Activated CD4-positive, alpha-beta T cell treated with anti-CD3 and anti-CD28 coated beads for 36 hours (primary cell): ENCODE data around the gene ERN1. TPM values are rescaled to one million over a fixed set of nuclear protein-coding genes. Genes with fewer than 3 reads are reported as not detected.

Source experiments
- ATAC-seq: fragments of 200-7000 bp; cut with Tn5 transposase; one replicate; pipeline ENCODE4 v1.10.0; 2021; ENCODE audit warnings: mild to moderate bottlenecking, moderate library complexity
- CTCF ChIA-PET: fragments of 350-600 bp; sonication (Branson Sonifier 250); formaldehyde crosslinking; loops from one replicate; lab custom pipeline; 2021; ENCODE audit warnings: antibody characterized with exemption; lab: Charles Lee
- POLR2A ChIA-PET: fragments of 350-600 bp; sonication (Branson Sonifier 250); formaldehyde crosslinking; loops from one replicate; lab custom pipeline; 2021; ENCODE audit warnings: antibody characterized with exemption, inconsistent platforms; lab: Charles Lee
- DNase-seq: peaks from one replicate; pipeline ENCODE4 v3.0.0-alpha.2; 2020
- H3K27ac Mint-ChIP-seq: one replicate; pipeline ENCODE4 v1.8.0; 2021; ENCODE audit warnings: mixed read lengths
- H3K27me3 Mint-ChIP-seq: one replicate; pipeline ENCODE4 v1.8.0; 2021; ENCODE audit warnings: mixed read lengths
- H3K36me3 Mint-ChIP-seq: one replicate; pipeline ENCODE4 v1.8.0; 2021; ENCODE audit warnings: low read depth, mixed read lengths
- H3K4me1 Mint-ChIP-seq: one replicate; pipeline ENCODE4 v1.8.0; 2021; ENCODE audit warnings: mixed read lengths
- H3K4me3 Mint-ChIP-seq: one replicate; pipeline ENCODE4 v1.8.0; 2021; ENCODE audit warnings: mild to moderate bottlenecking, moderate library complexity, mixed read lengths
- H3K9me3 Mint-ChIP-seq: one replicate; pipeline ENCODE4 v1.8.0; 2021; ENCODE audit warnings: low read depth, mixed read lengths
- intact Hi-C, 2 experiments: fragments of 100-400 bp; cut with DNase I in 1 of 2; cut with micrococcal nuclease in 1 of 2; formaldehyde crosslinking; loops; one replicate each; pipeline versions ENCODE4 v1.14.2 to v1.15.1; 2022 to 2024; cut with DNase I, micrococcal nuclease
- total RNA-seq, 2 experiments: library from RNA; stranded (reverse); gene quantifications; one replicate each; pipeline ENCODE4 v1.2.3, GENCODE V29; 2021

ERN1 gene
- total RNA-seq, 2 experiments from 2014 or later = 23.7 to 26.8 TPM

DNA sequence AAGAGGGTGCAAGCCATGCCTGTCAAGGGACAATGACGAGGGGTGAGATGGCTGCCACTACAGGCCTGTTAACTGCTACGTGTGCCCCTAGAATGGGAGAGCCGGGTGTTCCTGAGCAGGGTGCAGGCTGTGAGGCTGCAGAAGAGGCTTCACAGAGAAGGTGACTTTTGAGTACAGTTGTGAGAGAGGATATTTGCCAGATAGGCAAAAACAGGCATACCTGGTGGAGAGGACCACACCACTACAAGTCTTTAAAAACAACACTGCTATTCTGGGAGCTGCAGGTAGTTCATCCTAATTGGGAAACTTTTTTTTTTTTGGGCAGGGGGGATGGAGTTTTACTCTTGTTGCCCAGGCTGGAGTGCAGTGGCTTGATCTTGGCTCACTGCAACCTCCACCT is 58.8 kb downstream of the ERN1 start:
- Mint-ChIP-seq H3K4me1 (peaks cover 30% of the 10 kb centered on the region), H3K27me3 (no peaks in the 10 kb centered on the region), H3K9me3 (peaks cover 19% of the 10 kb centered on the region), H3K36me3 (peaks cover 74% of the 10 kb centered on the region), H3K27ac (no peak overlapping the region), H3K4me3 (no peak overlapping the region)
- POLR2A ChIA-PET = no interaction called here
- DNase-seq = no peak
- intact Hi-C loops = no loop called here
- CTCF ChIA-PET = interaction anchor here (0.6 kb wide), 2 partner anchors 108 to 265 kb away, joined by 3 to 6 read pairs; no protein-coding TSS in a partner anchor
- no peak for ATAC-seq

DNA sequence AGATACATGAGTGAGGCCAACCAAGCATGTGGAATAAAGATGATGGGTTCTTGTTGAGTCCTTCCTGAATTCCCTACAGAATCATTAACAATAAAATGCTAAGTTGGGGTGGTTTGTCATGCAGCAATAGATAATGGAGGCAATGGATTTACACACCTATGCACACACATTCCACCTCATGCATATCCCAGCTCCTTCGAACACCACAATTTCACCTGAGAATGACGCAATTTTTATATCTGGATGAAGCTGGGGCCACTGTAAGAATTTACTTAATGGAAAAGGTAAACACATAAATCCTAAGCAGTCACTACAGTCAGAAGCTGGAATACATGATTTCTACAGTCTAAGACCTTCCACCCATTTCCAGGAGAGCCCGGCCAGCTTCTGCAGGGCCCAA is 59.7 kb downstream of the ERN1 start:
- H3K4me3 Mint-ChIP-seq = no peak overlapping the region
- POLR2A ChIA-PET = no interaction called here
- CTCF ChIA-PET = interaction anchor here (0.6 to 1.1 kb wide), 3 partner anchors 61 to 100 kb away, joined by 3 to 4 read pairs (median 4); no protein-coding TSS in a partner anchor
- ATAC-seq (no peak), DNase-seq (no peak)
- no peaks in the 10 kb centered on the region for H3K27me3 Mint-ChIP-seq
- intact Hi-C loops = no loop called here
- no peak overlapping the region for H3K27ac Mint-ChIP-seq
- peaks cover 71% of the 10 kb centered on the region for H3K36me3 Mint-ChIP-seq
- peaks cover 28% of the 10 kb centered on the region for H3K4me1 Mint-ChIP-seq
- H3K9me3 Mint-ChIP-seq = peaks cover 19% of the 10 kb centered on the region

DNA sequence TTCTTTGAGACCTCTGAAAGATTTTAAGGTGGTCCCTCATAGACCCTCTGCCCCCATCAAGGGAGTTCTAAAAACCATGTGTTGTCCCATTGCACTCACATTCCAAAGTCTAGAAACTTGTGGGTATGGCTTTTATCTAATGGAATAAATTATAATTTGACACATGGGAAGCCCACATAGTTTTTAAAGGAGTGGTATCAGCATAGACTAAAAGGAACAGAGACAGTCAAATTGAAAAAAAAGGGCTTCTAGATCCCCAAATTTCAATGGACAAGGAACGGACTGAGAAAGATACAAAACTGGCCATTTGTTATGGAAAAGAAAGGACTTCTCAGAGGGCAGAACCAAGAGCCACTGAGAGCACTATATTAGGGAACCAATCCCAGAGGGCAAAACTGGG is 60.8 kb downstream of the ERN1 start:
- no peak overlapping the region for H3K4me3 Mint-ChIP-seq
- H3K4me1 Mint-ChIP-seq = peaks cover 38% of the 10 kb centered on the region
- H3K27me3 Mint-ChIP-seq = no peaks in the 10 kb centered on the region
- H3K36me3 Mint-ChIP-seq = peaks cover 76% of the 10 kb centered on the region
- ATAC-seq (no peak), DNase-seq (no peak)
- CTCF ChIA-PET = interaction anchor here (0.6 to 10.6 kb wide), 6 partner anchors 11 to 241 kb away, joined by 3 to 172 read pairs (median 4); partner anchors contain the start of gene ERN1
- H3K27ac Mint-ChIP-seq = no peak overlapping the region
- H3K9me3 Mint-ChIP-seq = peaks cover 19% of the 10 kb centered on the region
- intact Hi-C loops = no loop called here
- POLR2A ChIA-PET = no interaction called here

DNA sequence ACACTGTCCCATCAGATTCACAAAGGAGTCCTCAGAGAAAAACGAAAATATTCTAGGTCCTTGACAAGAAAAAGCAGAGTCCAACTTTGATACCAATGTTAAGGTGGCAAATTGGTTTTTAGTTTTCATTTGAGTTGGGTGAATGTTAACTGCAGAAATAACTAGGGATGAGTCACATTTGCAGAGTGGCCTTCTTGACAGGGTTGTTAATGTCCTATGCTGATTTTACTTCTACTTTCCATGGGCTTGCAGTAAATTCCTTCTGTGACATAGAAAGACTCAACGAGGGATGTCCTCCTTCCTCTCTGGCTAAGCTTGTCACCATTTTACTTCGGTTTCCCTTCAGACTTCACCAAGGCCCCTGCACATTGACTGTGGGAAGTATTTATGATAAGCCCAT is 62.3 kb downstream of the ERN1 start:
- CTCF ChIA-PET = interaction anchor here (0.8 to 10.6 kb wide), 7 partner anchors 8 to 78 kb away, joined by 3 to 172 read pairs (median 4); partner anchors contain the start of gene ERN1
- H3K27ac Mint-ChIP-seq = peak overlapping the region; percentile 93
- peaks cover 80% of the 10 kb centered on the region for H3K36me3 Mint-ChIP-seq
- no peaks in the 10 kb centered on the region for H3K27me3 Mint-ChIP-seq
- peak; percentile 31 for ATAC-seq
- no peak for DNase-seq
- H3K4me1 Mint-ChIP-seq = peaks cover 53% of the 10 kb centered on the region
- intact Hi-C loops = loop anchor here (1.0 to 2.0 kb wide), 3 partner anchors 14 to 43 kb away; no protein-coding TSS in a partner anchor
- peaks cover 19% of the 10 kb centered on the region for H3K9me3 Mint-ChIP-seq
- no peak overlapping the region for H3K4me3 Mint-ChIP-seq
- POLR2A ChIA-PET = interaction anchor here (0.6 to 0.8 kb wide), 2 partner anchors 53 to 167 kb away, joined by 3 read pairs; no protein-coding TSS in a partner anchor

DNA sequence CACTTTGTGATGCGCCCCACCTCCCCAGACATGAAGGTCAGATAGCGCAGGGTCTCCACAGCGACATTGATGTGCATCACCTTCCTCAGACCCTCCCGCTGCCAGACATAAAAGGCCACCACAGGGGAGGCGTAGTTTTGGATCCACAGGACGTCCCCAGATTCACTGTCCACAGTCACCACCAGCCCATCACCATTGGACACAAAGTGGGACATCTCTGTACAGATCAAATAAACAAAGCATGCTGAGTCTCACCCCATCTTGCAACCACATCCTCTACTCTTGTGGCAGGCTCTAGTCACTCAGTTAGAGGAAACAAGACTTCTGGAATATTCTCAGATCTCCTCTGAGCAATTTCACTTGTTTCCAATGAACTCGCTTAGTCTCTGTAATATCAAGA is 63.2 kb downstream of the ERN1 start:
- ChIA-PET CTCF (interaction anchor here (0.6 to 10.6 kb wide), 11 partner anchors 9 to 79 kb away, joined by 3 to 172 read pairs (median 4); partner anchors contain the start of gene ERN1), POLR2A (no interaction called here)
- ATAC-seq = peak; percentile 74
- peaks cover 19% of the 10 kb centered on the region for H3K9me3 Mint-ChIP-seq
- H3K27ac Mint-ChIP-seq = peak overlapping the region; percentile 93
- peaks cover 76% of the 10 kb centered on the region for H3K36me3 Mint-ChIP-seq
- DNase-seq = peak; percentile 54
- H3K27me3 Mint-ChIP-seq = no peaks in the 10 kb centered on the region
- intact Hi-C loops = loop anchor here (1.0 to 2.0 kb wide), 3 partner anchors 15 to 42 kb away; no protein-coding TSS in a partner anchor
- H3K4me3 Mint-ChIP-seq = peak overlapping the region; percentile 58
- peaks cover 61% of the 10 kb centered on the region for H3K4me1 Mint-ChIP-seq

DNA sequence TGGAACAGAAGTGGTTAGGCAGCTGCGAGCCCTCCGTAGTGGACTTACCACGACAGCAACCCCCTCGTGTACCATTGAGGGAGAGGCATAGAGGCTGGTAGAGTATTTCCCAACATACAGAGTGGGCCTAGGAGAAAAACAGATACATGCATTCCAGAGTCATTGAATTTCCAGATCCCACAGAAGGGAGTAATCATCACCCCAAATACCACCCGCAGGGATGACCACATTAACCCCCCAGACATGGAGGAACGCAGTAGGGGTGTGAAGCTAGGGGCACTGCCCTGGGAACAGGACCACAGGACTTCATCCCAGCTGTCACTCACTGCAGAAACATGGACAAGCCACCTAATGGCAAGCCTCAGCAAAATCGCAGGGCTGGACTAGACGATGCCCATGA is 64.8 kb downstream of the ERN1 start:
- ChIA-PET CTCF (interaction anchor here (0.5 to 10.6 kb wide), 11 partner anchors 18 to 1819 kb away, joined by 3 to 172 read pairs (median 3); partner anchors contain the start of gene ERN1), POLR2A (no interaction called here)
- peaks cover 17% of the 10 kb centered on the region for H3K9me3 Mint-ChIP-seq
- H3K27me3 Mint-ChIP-seq = no peaks in the 10 kb centered on the region
- H3K27ac Mint-ChIP-seq = peak overlapping the region; percentile 85
- peaks cover 72% of the 10 kb centered on the region for H3K36me3 Mint-ChIP-seq
- no peak for DNase-seq
- ATAC-seq = no peak
- peaks cover 77% of the 10 kb centered on the region for H3K4me1 Mint-ChIP-seq
- peak overlapping the region; percentile 1 for H3K4me3 Mint-ChIP-seq
- intact Hi-C loops = no loop called here

DNA sequence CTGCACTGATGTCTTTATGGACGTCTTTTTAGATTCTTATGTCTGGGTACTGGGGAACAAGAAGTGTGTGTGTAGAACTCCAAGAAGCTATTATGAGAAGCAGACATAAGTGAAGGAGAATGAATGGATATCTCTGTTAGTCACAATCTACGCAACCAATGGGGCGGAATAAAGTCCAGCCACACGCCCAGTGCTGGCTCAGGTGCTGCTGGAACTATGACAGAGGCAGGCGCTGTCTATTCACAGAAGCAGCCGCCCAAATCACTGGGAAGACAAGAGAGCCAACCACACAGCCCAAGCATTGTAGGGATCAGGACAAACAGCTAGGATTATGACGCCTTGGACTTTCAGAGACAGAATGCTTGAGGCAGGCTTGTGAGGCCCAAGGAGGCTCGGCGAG is 65.6 kb downstream of the ERN1 start:
- no peak for DNase-seq
- H3K36me3 Mint-ChIP-seq = peaks cover 71% of the 10 kb centered on the region
- ChIA-PET POLR2A (interaction anchor here (0.5 to 1.1 kb wide), 3 partner anchors 67 to 354 kb away, joined by 3 to 6 read pairs (median 3); partner anchors contain the start of gene ERN1), CTCF (interaction anchor here (0.5 to 10.6 kb wide), 22 partner anchors 10 to 387 kb away, joined by 3 to 172 read pairs (median 4); partner anchors contain the start of gene ERN1)
- no peaks in the 10 kb centered on the region for H3K27me3 Mint-ChIP-seq
- H3K27ac Mint-ChIP-seq = peak overlapping the region; percentile 85
- peak overlapping the region; percentile 56 for H3K4me3 Mint-ChIP-seq
- H3K9me3 Mint-ChIP-seq = peaks cover 10% of the 10 kb centered on the region
- peaks cover 80% of the 10 kb centered on the region for H3K4me1 Mint-ChIP-seq
- intact Hi-C loops = no loop called here
- no peak for ATAC-seq

DNA sequence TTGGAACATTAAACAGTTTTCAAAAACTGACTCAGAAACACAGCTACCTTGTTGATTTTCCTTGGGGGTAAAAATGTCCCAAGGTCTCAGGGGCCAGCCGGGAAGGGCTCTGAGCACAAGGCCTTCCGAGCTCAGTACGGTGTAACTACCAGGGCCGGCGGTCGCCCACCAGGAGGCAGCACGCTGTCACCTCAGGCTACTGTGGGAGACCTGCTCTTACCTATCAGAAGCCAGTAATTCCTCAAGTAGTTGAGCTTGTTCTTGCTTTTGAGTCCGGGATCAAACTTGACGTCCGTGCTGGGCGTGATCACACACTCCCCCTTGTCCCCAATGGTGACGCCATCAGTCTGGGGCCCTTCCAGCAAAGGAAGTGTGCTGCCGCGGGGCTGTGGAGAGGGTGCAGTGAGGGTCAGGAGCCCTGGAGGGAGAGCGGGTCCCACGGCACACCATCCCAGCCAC is 66.1 kb downstream of the ERN1 start:
- Mint-ChIP-seq H3K4me1 (peaks cover 84% of the 10 kb centered on the region), H3K27ac (peak overlapping the region; percentile 85), H3K36me3 (peaks cover 68% of the 10 kb centered on the region)

DNA sequence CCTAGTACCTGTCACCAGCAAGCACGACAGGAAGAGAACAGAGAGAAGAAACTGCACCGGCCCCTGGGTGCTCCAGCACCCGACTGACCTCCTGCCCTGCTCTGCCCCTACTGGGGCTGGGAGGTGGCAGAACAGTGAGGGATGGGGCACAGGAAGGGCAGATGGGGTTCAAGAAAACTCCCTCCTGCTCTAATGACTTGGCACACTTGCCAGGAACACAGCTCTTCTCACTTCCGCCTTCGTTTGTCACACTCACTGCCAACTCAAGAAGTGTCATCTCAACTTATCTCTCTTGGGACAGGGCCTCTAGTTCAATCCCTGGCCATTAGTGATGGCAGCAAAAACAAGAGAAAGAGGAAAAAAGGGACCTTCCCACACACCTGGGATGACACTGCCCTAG is 66.9 kb downstream of the ERN1 start:
- no peaks in the 10 kb centered on the region for H3K9me3 Mint-ChIP-seq
- ChIA-PET POLR2A (interaction anchor here (0.7 to 1.1 kb wide), 3 partner anchors 47 to 83 kb away, joined by 3 to 6 read pairs (median 3); partner anchors contain the start of gene ERN1), CTCF (interaction anchor here (0.7 to 10.6 kb wide), 11 partner anchors 13 to 305 kb away, joined by 3 to 172 read pairs (median 4); partner anchors contain the start of gene ERN1)
- H3K4me3 Mint-ChIP-seq = no peak overlapping the region
- peaks cover 62% of the 10 kb centered on the region for H3K36me3 Mint-ChIP-seq
- H3K27me3 Mint-ChIP-seq = no peaks in the 10 kb centered on the region
- no peak for DNase-seq
- no peak for ATAC-seq
- H3K4me1 Mint-ChIP-seq = peaks cover 85% of the 10 kb centered on the region
- intact Hi-C loops = loop anchor here (1.0 kb wide), 2 partner anchors 67 to 70 kb away; partner anchors contain the start of gene ERN1 (in 1 of the 2)
- H3K27ac Mint-ChIP-seq = peak overlapping the region; percentile 85

More for the DNA sequence above, 66.1 kb downstream of the ERN1 start:
- ChIA-PET CTCF (interaction anchor here (0.7 to 10.6 kb wide), 21 partner anchors 11 to 304 kb away, joined by 3 to 172 read pairs (median 4); partner anchors contain the start of gene ERN1), POLR2A (interaction anchor here (0.5 to 1.1 kb wide), 5 partner anchors 43 to 355 kb away, joined by 3 to 6 read pairs (median 3); partner anchors contain the start of genes ERN1 and ICAM2)
- DNase-seq (peak; percentile 84), ATAC-seq (peak; percentile 45)
- no peaks in the 10 kb centered on the region for H3K27me3 Mint-ChIP-seq
- intact Hi-C loops = loop anchor here (1.0 kb wide), 2 partner anchors 67 to 70 kb away; partner anchors contain the start of gene ERN1 (in 1 of the 2)
- H3K4me3 Mint-ChIP-seq = peak overlapping the region; percentile 56
- H3K9me3 Mint-ChIP-seq = peaks cover 4% of the 10 kb centered on the region

DNA sequence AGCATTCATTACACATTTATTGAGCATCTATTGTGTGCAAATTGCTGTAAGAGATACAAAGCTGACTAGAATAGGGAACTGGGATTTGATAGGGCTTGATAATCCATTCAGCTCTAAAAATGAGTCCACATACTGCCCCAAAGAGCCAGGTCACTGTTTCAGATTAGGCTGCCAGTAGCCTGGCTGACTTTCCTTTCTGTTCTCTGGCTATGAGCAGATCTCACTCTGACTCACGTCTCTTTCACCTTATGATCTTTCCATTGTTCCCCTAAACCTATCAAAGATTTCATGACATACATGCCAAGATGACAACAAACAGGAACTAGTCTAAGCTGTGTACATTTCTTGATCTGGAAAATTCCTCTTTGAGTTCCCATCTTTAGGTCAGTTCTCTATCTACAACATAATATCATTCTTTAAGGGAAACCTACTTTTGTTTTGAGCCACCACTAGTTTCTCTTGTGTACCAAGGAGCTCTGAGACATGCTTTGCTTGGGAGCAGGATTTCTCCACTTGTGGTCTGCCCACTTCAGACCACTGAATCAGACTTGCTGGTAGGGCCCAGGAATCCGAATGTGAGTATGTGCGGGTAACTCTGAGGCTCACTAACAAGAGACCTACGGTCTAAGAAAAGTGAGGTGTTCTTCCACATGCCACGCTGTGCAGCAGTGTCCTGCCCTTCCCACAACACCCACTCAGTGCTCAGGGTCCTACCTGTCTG is 68.6 kb downstream of the ERN1 start:
- H3K9me3 Mint-ChIP-seq = no peaks in the 10 kb centered on the region
- DNase-seq (peak; percentile 62), ATAC-seq (peak; percentile 78)
- POLR2A ChIA-PET = interaction anchor here (0.6 to 1.4 kb wide), 6 partner anchors 33 to 195 kb away, joined by 3 to 6 read pairs (median 3); partner anchors contain the start of gene ICAM2
- H3K4me3 Mint-ChIP-seq = no peak overlapping the region
- no peaks in the 10 kb centered on the region for H3K27me3 Mint-ChIP-seq
- H3K27ac Mint-ChIP-seq = peak overlapping the region; percentile 77
- H3K4me1 Mint-ChIP-seq = peaks cover 75% of the 10 kb centered on the region
- H3K36me3 Mint-ChIP-seq = peaks cover 63% of the 10 kb centered on the region
- intact Hi-C loops = loop anchor here in 1 of 2 experiments (1.0 to 2.0 kb wide), 3 partner anchors 37 to 69 kb away; partner anchors contain the start of genes ERN1 and ICAM2
- CTCF ChIA-PET = interaction anchor here (0.7 to 10.6 kb wide), 11 partner anchors 8 to 221 kb away, joined by 3 to 172 read pairs (median 4); partner anchors contain the start of gene ERN1
